ENCODE data around the gene DTNA.

Gene DTNA

DNA sequence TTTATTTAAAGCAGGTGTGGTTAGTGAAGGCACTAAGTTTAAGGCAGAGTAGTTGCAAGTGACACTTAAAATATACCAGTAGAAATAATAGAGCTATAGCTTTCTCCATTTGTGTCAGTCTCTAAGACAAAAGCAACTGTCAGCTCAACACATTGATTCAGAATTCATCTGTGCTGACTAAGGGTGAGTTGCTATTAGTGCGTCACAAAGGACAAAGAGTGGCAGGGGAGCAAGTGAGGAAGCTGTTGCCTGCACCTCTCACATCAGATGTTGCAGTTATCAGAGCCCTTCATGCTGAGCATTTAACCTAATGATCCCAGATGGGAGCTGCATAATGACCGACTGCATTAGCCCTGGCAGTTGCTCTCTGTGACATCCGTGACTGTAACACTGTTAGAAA is 138.6 kb downstream of the DTNA start:
- DNase-seq (ENCODE audit: extremely low read depth, low read depth), result no peak
- TF ChIP-seq, protein P1, sequence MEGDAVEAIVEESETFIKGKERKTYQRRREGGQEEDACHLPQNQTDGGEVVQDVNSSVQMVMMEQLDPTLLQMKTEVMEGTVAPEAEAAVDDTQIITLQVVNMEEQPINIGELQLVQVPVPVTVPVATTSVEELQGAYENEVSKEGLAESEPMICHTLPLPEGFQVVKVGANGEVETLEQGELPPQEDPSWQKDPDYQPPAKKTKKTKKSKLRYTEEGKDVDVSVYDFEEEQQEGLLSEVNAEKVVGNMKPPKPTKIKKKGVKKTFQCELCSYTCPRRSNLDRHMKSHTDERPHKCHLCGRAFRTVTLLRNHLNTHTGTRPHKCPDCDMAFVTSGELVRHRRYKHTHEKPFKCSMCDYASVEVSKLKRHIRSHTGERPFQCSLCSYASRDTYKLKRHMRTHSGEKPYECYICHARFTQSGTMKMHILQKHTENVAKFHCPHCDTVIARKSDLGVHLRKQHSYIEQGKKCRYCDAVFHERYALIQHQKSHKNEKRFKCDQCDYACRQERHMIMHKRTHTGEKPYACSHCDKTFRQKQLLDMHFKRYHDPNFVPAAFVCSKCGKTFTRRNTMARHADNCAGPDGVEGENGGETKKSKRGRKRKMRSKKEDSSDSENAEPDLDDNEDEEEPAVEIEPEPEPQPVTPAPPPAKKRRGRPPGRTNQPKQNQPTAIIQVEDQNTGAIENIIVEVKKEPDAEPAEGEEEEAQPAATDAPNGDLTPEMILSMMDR (IDR thresholded peaks at IDR 0.05; ENCODE audit: low read depth, low read length), result no peak

DNA sequence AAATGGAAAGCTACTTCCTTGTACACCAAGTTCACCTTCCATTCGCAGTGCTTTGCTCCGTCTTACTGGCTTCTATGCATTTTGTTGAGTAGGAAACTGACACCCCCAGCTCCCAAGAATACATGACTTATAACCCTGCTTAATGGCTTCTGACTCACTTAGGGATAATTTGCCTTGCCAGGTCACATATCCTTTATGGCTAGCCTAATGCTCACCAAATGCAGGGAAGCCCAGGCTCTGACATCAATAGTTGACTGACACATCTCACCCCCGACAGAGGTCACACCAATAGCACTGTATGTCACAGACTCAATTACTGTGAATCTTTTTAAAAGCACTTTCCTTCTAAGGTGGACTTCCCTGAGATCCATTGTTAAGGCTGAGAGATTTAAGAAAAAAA is 147.2 kb downstream of the DTNA start:
- DNase-seq (ENCODE audit: extremely low read depth, low read depth), result no peak
- TF ChIP-seq, protein P1 (IDR thresholded peaks at IDR 0.05; ENCODE audit: low read depth, low read length), result no peak

DNA sequence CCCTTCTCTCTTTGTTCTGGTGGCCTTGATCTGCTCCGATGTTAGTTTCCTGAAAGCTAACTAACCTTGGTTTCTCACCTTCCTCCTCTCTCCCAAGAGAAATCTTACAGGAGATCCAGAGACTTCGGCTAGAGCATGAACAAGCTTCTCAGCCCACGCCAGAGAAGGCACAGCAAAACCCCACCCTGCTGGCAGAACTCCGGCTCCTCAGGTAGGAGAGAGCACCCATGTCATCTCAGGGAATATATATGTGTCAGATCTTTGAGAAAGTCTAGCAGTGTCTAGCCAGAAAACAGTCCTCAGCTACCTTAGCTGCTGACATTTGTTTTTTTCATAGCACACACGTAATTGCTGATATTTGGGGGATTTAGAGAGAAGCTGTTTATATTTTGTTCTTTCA is 148.1 kb downstream of the DTNA start:
- TF ChIP-seq, protein P1 (IDR thresholded peaks at IDR 0.05; ENCODE audit: low read depth, low read length), result no peak
- DNase-seq (ENCODE audit: extremely low read depth, low read depth), result no peak

DNA sequence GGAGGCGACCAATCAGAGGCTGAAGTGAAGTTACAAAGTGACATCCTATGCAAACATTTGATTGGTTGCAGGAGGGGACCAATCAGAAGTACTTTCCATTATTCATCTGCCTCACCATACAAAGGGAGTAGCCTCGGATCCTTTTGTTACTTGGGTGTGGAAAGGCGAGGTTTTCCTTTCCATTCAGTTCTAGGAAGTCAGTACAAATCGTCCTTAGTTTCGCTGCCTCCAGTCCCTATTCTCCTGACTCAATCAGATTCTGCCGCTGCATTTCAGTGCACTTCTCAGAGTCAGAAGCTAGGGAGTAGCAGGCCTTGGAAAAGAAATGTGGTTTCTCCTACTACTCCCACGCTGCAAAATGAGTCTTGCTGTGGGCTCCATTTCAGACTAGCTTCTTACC is 149.4 kb downstream of the DTNA start:
- TF ChIP-seq, protein P1 (IDR thresholded peaks at IDR 0.05; ENCODE audit: low read depth, low read length), result no peak
- no peak for DNase-seq (ENCODE audit: extremely low read depth, low read depth)

DNA sequence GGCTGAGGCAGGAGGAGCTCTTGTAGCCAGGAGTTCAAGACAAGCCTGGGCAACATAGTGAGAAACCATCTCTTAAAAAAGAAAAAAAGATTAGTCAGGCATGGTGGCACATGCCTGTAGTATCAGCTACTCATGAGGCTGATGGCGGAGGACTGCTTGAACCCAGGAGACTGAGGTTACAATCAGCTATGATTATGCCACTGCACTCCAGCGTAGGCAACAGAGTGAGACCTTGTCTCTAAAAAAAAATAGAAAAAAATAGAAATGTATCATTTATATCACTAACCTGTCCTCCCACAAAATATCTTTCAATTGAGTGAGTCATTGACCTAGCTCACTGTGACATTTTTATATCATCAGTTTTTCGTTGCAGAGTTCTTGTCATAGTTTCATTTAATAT is 152.5 kb downstream of the DTNA start:
- TF ChIP-seq, protein P1 (IDR thresholded peaks at IDR 0.05; ENCODE audit: low read depth, low read length), result no peak
- no peak for DNase-seq (ENCODE audit: extremely low read depth, low read depth)

DNA sequence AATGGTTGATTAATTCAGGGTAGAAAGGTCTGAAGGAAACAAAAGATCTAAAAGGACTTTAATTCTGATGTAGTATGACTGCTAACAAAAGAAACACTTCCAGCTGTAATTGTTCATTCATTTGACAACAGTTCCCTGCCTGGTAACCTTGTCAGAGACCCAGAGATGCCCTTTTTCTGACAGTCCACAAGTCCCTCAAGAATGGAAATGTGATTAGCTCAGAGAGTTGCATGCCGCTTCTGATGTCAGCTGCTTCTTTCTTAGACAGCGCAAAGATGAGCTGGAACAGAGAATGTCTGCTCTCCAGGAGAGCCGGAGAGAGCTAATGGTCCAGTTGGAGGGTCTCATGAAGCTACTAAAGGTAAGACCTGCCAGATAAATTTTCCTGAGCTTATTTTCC is 153.6 kb downstream of the DTNA start:
- DNase-seq (ENCODE audit: extremely low read depth, low read depth), result no peak
- TF ChIP-seq, protein P1 (IDR thresholded peaks at IDR 0.05; ENCODE audit: low read depth, low read length), result no peak

DNA sequence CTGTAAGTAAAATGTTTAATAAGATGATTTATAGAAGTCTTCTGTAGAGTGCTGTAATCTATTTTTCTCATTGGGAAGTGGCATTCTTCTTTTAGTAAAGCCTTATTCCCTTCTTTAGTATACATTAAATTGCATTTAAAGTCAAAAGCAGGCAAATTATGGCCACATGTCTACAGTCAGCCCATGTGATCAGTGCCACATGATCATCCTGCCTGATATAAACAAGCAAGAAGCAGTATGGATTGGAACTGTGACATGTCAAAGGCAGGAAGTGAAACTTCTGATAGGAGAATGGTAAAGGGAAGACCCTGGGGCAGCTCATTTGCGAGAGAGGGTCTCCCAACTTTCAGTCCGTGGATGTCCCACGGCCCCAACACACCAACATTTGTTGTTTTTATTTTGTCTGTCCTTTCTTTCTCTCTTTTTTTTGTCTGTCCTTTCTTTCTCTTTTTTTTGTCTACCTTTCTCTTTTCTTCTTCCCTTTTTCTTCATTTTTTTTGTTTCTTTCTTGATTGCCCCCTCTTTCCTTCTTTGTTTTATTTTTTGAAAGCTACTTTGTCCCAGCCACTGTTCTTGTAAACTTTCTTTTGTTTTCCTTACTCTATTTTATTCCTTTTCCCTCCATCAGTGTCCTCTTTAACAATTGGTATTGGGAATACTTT is 154.9 kb downstream of the DTNA start:
- TF ChIP-seq, protein P1 (IDR thresholded peaks at IDR 0.05; ENCODE audit: low read depth, low read length), result no peak
- DNase-seq (ENCODE audit: extremely low read depth, low read depth), result no peak

Measured in AG09319 (cell line).